ENCODE measurements around the gene CACNA1C. TPM values are rescaled to one million over a fixed set of nuclear protein-coding genes. Genes with fewer than 3 reads are reported as not detected.

CACNA1C gene
- total RNA-seq, 4 donors from 2014 or later = 0.38 to 2.4 (median 1.4) TPM

DNA sequence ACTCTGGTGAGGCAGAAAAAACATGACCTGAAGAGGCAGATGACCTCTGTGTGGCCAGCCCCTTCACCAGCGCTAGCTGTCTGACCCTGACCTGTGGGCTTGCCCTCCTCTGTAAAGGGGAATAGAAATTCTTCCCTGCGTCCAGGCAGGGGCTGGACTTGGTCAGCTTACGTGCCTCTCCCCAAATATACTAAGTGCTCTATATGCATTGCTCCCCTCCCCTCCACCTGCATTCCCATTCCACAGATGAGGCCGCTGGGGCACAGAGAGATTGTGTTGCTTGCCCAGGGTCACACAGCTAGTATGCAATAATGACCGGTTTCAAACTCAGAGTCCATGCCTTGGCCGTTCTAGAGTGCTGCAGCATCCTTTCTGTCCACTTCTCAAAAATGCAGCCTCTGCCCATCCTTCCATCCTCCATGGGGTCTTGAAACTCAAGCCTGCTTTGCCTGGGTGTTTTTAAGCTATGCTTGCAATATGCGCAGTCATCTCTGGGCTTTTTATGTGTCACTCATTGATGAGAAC lies 303.9 kb downstream of the CACNA1C start:
- TF ChIP-seq POLR2A (IDR thresholded peaks at IDR 0.05) = no peak
- TF ChIP-seq, protein P1, sequence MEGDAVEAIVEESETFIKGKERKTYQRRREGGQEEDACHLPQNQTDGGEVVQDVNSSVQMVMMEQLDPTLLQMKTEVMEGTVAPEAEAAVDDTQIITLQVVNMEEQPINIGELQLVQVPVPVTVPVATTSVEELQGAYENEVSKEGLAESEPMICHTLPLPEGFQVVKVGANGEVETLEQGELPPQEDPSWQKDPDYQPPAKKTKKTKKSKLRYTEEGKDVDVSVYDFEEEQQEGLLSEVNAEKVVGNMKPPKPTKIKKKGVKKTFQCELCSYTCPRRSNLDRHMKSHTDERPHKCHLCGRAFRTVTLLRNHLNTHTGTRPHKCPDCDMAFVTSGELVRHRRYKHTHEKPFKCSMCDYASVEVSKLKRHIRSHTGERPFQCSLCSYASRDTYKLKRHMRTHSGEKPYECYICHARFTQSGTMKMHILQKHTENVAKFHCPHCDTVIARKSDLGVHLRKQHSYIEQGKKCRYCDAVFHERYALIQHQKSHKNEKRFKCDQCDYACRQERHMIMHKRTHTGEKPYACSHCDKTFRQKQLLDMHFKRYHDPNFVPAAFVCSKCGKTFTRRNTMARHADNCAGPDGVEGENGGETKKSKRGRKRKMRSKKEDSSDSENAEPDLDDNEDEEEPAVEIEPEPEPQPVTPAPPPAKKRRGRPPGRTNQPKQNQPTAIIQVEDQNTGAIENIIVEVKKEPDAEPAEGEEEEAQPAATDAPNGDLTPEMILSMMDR (IDR thresholded peaks at IDR 0.05) = no peak
- peak in 1 of 2 donors; percentile 64 for DNase-seq (ENCODE audit: low spot score in 2 of 2)
- no peak overlapping the region for H3K4me3 ChIP-seq (ENCODE audit: low read depth, poor library complexity, severe bottlenecking)
- 90 to 91% methylated on average over 7 of the region's 7 CpGs for WGBS, 2 donors
- intact Hi-C loops (cut with DNase I; ENCODE audit: low total_unique reads) = no loop called here

DNA sequence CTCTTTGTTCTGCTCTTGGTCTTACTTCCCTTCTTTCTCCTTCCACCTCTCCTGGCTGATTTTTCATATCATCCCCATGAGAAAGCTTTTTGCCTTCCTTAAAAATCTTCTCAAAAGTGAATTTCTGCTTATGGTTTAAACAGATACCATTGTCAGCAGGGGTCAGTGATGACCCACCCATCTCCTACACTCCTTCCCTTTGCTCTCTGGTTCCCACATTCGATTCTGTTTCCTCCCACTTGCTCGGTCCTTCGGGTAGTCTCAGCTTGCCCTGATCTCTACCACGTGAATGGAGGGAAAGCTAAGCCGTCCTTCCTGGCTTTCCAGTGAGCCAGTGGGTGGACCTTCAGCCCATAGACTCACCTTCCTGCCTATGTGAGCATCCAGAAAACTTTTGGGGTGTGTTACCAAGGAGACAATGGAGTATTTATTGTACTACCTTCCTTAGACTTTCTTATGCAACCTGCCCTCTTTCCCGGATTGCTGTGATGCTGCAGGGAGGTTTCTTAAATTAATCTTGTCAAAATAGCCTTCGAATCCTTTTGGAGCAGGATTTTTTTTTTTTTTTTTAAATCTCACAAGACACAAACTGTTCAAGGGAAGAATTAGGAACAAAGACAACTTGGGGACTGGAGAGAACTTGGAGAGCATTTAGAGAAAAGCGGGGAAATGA lies 306.3 kb downstream of the CACNA1C start:
- WGBS, 2 donors = 65 to 68% methylated on average over 8 of the region's 8 CpGs
- peak in 1 of 2 donors; percentile 73 for DNase-seq (ENCODE audit: low spot score in 2 of 2)
- H3K4me3 ChIP-seq (ENCODE audit: low read depth, poor library complexity, severe bottlenecking) = no peak overlapping the region
- intact Hi-C loops (cut with DNase I; ENCODE audit: low total_unique reads) = no loop called here
- no peak for TF ChIP-seq POLR2A (IDR thresholded peaks at IDR 0.05)
- TF ChIP-seq, protein P1 (IDR thresholded peaks at IDR 0.05) = no peak

DNA sequence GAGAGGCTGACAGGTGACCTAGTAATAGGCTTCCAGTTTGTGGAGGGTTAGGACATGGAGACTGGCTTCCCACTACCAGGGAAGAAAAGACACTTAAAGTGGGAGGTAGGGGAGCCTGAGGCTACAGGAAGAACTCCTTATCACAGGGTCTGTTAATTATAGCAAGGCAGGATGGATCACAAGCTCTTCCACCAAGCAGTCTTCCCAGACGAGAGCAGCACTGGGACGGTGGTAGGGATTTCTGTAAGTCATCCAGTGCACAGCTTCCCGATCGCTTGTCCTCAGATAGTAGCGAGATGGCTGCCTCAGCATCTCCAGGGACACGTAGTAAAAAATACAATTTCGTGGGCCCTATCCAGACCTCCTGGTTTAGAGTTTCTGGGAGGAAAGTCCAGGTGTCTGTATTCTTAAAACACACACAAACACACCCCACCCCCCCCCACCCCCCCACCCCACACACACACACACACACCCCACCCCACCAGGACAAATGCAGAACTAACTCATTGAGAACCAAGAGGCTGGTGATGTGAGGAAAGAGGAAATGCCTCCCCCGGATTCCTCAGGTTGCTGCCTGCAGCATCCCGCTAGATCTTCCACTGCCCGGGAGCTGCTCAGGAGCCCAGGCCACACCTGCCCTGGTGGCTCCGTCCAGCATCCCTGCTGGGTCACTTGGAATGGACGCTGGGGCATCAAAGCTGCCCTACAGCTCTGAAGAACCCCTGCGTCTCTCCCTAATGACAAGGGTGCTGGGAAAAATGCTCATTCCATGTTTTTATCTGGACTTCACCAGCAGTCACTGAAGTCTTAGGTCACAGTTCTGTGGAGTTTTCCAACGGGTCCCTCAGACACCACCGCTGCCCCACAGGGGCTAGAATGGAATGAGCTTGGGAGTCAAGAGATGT lies 307.2 kb downstream of the CACNA1C start:
- H3K4me3 ChIP-seq (ENCODE audit: low read depth, poor library complexity, severe bottlenecking) = no peak overlapping the region
- DNase-seq (ENCODE audit: low spot score in 2 of 2) = peak in 1 of 2 donors; percentile 37
- no peak for TF ChIP-seq POLR2A (IDR thresholded peaks at IDR 0.05)
- TF ChIP-seq, protein P1 (IDR thresholded peaks at IDR 0.05) = no peak
- WGBS, 2 donors = 85 to 86% methylated on average over 15 of the region's 15 CpGs
- intact Hi-C loops (cut with DNase I; ENCODE audit: low total_unique reads) = no loop called here

DNA sequence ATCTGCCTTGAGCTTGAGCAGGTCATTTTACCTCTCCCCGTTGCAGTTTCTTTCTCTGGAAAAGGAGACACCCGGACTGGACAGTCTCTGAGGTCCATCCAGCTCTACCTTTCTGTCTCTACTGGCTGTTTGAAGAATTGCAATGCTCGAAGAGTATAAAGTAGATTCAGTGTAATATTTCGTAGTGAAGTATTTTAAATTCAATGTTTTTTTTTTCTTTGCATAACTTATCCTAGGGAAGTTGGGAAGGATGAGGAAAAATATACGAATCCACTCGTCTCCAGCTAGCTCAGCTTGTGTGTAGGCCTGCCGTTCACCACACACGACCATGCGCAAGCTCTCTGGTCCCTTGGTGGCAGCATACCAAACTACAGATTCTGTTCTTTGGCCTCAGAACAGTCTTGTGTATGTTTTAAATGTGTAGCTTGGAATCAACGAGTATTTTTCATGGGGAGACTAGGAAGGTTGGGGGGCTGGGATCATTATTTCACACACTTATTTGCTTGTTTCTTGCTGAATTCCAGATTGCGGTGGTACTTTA lies 307.9 kb downstream of the CACNA1C start:
- intact Hi-C loops (cut with DNase I; ENCODE audit: low total_unique reads) = no loop called here
- no peak overlapping the region for H3K4me3 ChIP-seq (ENCODE audit: low read depth, poor library complexity, severe bottlenecking)
- DNase-seq (ENCODE audit: low spot score in 2 of 2) = no peak
- WGBS, 2 donors = 91 to 96% methylated on average over 11 of the region's 11 CpGs
- TF ChIP-seq, protein P1 (IDR thresholded peaks at IDR 0.05) = no peak
- TF ChIP-seq POLR2A (IDR thresholded peaks at IDR 0.05) = no peak

DNA sequence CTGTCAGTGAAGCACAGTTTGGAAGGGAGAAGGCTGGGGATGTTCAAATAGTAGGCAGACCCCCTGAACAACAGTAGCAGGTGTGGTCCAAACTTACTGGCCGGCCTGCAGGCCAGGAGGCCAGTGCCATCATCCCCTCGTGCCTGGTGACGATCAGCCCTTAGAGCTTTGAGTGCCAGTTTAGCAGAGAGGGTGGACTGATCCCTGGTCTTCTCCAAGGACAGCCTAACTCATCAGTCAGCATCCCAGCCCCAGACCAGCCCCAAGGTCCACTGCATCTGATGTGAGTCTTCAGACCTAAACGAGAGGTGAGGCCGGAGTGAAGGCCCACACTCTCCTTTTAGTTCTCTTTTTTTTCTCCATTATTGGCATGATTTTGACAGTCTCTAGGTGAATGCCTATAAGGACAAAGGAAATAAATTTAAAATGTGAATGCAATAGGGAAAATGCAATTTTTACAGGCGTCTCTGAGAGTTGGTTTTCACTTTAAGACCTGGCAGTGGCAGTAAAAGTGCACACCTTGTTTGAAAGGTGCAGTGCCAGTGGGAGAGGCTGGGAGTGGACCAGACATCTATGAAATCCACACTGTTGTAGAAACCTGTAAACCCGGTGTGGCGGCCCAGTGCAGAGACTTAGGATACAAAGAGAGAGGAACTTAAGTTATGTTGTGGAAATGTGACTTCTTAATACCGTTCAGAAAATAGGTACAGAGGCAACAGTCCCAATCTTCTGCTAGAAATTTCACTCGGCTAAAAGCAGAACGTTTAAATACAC lies 311.2 kb downstream of the CACNA1C start:
- no peak overlapping the region for H3K4me3 ChIP-seq (ENCODE audit: low read depth, poor library complexity, severe bottlenecking)
- peak in 1 of 2 donors; percentile 18 for DNase-seq (ENCODE audit: low spot score in 2 of 2)
- intact Hi-C loops (cut with DNase I; ENCODE audit: low total_unique reads) = no loop called here
- WGBS, 2 donors = 82 to 87% methylated on average over 11 of the region's 11 CpGs
- no peak for TF ChIP-seq POLR2A (IDR thresholded peaks at IDR 0.05)
- TF ChIP-seq, protein P1 (IDR thresholded peaks at IDR 0.05) = no peak
